ENCODE measurements around the gene WFDC12.
"Not testable (repeated sequence)": the region's sequence is repeated elsewhere in the genome, so short reads cannot be mapped to it uniquely, and the experiment has no call there.

WFDC12 gene, protein sequence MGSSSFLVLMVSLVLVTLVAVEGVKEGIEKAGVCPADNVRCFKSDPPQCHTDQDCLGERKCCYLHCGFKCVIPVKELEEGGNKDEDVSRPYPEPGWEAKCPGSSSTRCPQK

DNA sequence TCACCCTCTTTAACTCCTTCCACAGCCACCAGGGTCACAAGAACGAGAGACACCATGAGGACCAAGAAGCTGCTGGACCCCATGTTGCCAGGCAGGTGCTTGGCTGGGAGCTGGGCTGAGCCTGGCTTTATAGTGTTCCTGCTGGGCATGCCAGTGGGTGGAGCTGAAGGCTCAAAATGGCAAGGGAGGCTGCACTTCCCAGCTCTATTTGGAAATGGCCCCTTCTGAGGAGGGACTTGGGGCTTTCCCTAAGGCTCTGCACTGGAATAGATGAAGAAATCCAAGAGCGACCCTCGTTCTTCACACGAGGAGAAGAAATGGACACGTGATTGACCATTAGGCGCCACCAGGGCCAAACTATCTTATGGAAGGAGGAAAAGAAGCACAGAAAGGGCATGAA lies at the start of gene WFDC12:
TSS of gene WFDC12 (minus strand) at position 101 of the 400 bp plus-strand sequence. CDS start at position 83, 18 bp downstream.
- no peak for DNase-seq

DNA sequence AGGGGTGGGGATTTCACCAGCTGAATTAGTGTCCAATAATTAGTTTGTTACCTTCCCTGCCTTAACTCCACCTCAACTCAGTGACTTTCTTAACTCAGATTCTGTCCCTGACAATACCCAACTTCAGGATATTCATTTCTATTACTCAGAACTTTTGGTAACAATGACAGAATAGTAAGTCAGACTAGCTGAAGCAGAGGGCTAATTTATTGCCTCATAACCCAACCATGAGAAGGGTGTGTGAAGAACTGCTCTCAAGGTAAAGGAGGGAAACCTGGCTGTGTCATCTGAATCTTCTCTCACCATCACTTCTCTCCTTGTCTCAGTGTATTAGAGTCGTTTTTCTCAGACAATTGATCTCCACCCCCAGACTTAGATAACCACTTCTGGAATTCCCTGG lies 49.3 kb upstream of the WFDC12 start:
- DNase-seq: no peak

DNA sequence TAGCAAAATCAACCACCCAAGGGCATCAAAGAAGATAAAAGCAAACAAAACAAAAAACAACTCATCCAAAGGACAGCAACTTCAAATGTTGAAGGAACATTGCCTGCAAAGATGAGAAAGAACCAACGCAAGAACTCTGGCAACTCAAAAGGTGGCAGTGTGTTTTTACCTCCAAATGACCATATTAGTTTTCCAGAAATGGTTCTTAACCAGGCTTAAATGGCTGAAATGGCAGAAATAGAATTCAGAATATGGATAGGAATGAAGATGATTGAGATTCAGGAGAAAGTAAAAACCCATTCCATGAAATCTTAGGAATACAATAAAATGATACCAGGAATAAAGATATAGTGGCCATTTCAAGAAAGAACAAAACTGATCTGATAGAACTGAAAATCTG lies 40.6 kb upstream of the WFDC12 start:
- DNase-seq: no peak

DNA sequence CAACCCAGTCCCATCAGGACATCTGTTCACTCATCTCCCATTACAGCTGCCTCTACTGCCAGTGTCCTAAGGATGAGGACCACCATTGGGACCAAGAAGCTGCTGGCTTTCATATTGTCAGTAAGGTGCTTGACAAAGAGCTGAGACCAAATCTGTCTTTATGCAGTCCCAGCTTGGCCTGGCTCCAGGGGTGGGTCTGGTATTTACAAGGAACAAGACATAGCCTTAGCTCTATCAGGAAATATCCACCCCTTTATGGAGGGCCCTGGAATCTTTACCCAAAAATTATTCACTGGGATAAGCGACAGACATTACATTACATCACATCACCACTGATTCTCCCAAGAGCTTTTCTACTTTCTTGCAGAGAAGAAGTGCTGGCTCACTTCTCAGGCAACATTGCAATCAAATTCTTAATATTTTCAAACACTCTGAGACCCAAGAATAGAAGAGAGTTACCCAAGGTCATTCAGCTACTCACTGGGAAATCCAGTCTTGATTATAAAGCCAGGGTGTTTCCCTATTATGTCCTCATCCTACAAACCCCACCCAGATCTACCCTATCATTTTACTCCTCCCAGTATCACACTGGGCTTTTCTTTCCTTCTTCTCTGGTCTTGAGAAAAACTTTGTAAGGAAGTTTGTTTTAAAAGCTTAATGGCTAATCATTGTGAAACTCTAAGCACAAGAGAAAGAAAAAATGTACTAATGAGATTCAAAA lies 39.0 kb upstream of the WFDC12 start:
- DNase-seq: no peak

DNA sequence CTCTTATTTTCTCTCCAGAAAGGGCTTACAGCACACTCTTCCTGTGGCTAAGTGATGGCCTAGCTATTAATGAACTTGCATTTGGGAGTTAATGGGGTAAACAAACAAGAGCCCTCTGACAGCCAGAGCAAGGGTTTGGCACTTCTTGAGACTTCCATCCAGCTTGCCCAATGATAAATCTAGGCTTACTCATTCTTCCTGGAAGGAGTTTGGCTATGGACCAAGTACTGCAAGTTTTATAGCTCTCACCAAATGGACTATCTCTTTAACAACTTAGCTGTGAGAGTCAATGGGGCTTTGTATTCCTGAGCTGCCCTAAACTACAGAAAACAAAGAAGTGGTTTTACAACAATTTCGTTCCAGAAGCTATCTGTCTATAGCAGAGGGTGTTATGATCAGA lies 33.7 kb upstream of the WFDC12 start:
- no peak for DNase-seq

DNA sequence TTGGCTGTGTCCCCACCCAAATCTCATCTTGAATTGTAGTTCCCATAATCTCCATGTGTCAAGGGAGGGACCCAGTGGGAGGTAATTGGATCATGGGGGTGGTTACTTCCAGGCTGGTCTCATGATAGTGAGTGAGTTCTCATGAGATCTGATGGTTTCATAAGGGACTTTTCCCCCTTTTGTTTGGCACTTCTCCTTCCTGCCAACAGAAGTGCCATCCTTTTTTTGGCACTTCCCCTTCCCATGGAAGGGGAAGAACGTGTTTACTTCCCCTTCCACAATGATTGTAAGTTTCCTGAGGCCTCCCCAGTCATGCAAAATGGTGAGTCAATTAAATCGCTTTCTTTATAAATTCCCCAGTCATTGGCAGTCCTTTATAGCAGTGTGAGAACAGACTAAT lies 32.4 kb upstream of the WFDC12 start:
- no peak for DNase-seq

DNA sequence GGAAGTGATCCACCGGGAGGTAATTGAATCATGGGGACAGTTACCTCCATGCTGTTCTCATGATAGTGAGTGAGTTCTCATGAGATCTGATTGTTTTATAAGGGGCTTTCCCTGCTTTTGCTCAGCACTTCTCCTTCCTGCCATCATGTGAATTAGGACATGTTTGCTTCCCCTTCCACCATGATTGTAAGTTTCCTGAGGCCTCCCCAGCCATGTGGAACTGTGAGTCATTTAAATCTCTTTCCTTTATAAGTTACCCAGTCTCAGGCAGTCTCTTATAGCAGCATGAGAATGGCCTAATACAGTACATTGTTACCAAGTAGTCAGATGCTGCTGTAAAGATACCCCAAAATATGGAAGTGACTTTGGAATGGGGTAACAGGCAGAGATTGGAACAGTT lies 30.5 kb upstream of the WFDC12 start:
- not testable (repeated sequence) for DNase-seq

DNA sequence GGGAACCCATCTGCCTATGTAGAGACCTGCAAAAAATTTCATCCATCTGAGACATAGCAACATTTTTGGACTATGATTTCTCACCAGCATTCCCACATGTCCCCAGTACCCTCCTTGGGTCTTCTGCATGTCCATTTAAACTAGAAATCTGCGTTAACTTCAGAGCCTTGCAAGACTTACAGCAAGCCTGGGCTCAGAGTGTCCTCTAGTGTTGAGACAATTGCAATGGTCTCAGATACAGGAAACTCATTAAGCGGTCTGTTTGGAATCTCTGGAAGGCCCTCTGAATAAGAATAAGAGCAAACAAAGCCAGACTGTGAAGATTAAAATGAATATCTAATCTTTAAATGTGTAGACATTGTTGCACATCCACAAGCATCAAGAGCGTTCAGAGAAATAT lies 29.9 kb upstream of the WFDC12 start:
- no peak for DNase-seq

DNA sequence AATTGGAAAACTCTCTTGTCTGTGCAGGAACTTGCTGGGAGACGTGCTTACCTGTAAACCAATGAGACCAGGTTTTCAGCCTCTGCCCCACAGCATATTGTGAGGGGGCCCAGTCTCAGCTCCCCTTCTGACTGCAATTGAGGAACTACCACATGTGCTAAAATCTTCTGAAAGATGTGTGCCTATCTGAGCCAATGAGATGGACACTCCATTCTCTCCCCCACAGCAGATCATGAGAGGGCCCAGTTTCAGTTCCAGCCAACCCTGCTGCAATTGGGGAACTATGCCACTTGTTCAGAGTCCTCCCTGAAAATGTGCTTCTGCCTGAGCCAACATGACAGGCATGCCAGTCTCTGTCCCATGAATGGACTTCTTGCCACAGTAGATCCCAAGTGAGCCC lies 29.5 kb upstream of the WFDC12 start:
- no peak for DNase-seq

DNA sequence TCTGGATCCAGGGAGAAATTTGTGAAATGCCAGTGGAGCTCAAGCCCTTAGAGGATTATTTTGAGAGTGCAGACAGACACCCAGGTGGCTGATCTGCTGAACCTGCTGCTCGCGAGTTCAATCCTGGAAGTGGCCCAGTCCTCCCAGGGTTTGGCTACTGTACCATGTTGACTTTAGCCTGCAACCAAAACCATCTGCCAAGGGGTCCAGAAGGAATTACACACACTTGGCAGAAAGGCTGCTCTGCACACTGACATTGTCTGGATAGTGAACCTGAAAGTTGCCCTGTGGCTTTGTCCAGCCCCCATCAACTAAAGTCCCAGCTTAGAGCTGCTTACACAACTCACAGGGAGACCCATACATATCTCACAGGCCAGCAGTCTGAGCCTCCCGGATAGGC lies 28.9 kb upstream of the WFDC12 start:
- no peak for DNase-seq

DNA sequence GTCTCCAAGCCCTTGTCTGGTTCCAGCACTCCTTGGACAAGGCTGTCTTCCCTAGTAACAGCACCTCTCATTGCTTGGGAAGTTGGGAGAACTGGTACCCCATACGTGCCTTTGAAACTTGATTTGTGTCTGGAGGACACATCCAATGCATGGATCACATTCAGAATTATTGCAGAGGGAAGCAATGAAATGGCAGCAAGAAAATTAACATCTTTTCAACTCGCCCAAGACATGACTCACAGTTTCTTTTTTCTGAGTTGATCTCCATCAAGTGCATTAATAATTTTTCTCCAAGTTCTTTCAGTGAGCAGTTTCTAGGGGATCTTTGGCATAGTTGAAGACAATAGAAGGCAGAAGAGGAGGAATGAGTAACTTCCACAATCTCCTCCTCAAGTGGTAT lies 28.1 kb upstream of the WFDC12 start:
- no peak for DNase-seq

DNA sequence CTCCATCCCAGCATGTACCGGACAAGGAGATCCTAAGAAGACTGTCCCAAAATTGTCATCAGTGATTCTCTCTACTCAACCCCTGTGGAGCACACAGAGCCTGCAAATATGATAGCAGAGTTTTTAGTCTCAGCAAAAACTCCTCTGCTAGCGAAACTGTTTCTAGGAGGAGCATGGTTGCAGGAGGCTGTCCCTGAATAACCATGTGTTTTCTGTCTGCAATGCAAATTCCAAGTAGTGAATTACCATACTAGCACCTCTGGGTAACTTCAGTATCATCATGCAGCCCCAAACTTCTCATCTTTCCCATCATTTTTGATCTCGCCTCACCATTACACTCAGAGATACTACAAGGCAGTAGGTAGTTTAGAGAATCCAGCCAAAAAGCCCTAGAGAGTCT lies 24.8 kb upstream of the WFDC12 start:
- DNase-seq: no peak

DNA sequence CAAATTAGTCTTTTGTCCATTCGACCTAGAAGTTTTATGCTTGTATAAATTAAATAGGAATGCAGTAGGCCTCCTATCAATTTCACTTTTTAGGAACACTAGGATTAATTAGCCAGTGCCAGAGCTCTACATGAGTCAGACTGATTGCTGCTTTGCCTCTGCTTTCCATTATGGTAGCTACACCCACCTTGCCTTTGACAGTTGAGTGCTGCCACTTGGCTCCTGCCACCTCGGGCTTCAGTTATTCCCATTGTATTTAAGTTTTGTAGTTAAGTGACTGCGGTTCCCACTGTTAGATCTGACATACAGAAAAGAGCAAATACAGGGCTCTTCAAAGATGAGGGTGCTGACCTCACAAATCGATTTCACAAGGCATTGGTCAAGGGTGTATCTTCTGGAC lies 16.6 kb upstream of the WFDC12 start:
- DNase-seq: no peak

DNA sequence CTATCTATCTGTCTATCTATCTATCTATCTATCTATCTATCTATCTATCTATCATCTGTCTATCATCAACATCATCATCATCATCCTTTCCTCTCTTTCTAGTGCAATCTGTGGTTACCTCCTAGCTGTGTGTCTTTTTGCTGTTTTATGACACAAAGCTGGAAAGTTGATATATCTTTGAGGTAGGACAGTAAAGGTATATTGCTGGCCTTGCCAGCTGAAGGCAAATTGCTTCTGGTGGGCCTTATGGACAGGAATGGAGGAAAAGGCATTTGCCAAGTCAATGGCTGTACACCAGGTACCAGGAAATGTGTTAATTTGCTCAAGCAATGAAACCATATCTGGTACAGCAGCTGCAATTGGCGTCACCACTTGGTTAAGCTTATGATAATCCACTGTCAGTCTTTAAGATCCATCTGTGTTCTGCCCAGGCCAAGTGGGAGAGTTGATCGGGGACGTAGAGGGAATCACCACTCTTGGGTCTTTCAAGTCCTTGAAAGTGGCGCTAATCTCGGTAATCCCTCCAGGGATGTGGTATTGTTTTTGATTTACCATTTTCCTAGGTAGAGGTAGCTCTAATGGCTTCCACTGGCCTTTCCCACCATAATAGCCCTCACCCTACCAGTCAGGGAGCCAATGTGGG lies 15.6 kb upstream of the WFDC12 start:
- DNase-seq: not testable (repeated sequence)

DNA sequence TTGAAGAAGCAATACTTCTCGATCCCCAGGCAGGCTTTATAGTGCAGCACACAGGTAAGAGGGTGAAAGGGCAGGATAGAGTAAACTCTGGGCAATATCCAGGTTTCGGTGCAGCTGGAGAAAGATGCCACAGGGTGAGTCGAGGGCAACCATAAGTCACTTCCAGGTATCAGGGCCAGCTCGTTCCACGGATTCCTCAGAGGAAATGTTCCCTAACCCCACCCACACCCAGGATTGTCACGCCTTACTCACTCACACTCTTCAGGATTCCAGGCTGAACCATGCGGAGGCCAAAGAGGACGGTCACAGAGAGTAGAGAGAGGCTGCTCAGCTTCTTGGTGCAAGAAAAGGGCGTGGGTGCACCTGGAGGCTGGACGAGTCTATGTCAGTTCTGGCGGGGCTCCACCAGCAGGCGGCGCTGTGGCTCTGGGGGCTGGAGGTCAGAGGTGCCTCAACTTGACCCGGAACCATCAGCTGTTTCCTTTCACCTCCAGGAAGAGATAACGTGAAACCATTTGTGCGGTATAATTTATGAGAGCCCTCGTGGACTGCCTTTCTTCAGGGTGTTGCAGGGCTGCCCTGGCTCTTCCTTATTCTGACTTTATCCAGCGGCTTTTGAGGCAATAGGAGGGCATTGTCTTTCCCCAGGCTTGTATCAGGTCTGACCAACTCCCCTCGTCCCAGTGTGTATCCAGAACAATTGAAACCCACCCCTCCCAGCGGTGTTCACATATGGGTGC lies 14.5 kb upstream of the WFDC12 start:
- no peak for DNase-seq

DNA sequence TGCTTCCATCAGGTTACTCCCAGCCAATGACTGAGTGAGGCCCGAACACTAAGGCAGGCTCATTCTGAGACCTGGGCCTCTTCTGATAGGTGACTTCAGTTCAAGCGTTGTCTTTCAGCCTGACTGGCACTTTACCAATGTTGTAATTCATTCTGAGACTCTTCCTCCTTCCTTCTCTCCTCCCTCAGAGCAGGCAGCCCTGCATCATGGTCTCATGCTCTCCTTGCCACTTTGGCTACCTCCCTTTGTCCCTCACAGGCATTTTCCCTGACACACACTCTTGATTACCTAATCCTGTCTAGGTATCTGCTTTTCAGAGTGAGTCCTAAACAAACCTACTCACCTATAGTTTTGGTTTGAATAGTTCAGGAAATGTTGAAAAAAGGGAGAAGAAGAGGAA lies 12.6 kb upstream of the WFDC12 start:
- DNase-seq: no peak

DNA sequence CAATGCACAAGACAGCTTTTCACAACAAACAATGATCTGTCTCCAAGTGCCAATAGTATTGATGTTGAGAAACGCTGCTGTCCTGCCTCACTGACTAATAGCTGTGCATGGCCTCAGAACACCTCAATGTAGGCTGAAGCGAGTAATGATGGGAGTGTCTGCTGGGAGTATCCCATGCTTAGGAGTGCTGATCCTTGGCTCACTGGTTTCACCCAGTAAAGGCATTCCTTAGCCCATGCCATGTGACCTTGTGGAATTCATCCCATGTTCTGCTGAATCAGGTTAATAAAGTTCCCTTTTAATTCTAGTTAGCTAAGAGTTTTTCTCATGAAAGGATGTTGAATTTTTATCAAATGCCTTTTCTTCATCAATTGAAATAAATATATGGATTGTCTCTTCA lies 3.8 kb upstream of the WFDC12 start:
- no peak for DNase-seq

DNA sequence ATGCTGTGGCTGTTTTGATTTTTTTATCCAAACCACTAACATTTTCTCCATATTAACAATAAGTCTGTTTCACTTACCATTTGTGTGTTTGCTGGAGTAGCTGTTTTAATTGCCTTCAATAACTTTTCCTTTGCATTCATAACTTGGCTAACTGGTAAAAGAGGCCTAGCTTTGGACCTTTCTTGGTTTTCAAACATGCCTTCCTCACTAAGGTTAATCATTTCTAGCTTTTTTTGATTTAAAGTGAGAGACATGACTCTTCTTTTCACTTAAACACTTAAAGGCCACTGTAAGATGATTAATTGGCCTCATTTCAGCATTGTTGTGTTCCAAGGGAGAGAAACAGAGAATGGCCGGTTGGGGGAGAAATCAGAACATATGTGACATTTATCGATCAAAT lies 2.9 kb downstream of the WFDC12 start:
- no peak for DNase-seq

DNA sequence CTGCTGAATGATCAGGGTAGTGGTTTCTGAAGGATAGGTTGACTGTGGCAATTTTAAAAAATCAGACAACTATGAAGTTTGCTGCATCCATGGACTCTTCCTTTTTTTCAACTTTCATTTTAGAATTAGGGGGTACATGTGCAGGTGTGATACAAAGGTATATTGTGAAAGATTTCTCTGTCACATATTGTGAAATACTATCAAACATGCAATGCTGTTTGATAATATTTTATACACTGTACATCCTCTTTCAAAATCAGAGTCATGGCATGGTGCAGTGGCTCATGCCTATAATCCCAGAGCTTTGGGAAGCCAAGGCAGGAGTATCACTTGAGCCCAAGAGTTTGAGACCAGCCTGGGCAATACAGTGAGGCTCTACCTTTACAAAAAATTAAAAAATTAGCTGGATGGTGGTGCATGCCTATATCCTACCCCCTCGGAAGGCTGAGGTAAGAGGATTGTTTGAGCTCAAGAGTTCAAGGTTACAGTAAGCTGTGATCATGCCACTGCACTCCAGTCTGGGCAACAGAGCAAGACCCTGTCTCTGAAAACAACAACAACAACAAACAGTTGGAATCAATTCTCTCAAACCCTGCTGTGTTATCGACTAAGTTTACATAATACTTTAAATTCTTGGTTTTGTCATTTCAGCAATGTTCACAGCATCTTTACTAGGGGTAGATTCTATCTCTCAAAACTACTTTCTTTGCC lies 4.6 kb downstream of the WFDC12 start:
- DNase-seq: no peak

DNA sequence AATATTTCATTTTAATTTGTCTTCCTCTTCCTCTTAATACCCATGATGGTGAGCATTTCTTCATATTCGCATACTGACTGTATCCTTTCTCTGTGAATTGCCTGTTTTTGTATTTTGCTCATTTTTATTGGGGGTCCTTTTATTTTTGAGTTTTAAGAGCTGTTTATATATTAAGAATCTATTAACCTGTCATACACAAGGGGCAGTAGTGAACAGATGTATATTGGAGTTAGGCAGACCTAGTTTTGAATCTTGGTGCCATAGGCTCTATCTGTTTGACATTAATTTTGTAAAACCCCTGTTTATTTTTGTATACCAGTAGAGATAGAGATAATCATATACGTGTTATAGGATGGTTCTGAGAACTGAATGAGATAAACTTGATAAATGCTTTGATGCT lies 6.2 kb downstream of the WFDC12 start:
- no peak for DNase-seq

DNA sequence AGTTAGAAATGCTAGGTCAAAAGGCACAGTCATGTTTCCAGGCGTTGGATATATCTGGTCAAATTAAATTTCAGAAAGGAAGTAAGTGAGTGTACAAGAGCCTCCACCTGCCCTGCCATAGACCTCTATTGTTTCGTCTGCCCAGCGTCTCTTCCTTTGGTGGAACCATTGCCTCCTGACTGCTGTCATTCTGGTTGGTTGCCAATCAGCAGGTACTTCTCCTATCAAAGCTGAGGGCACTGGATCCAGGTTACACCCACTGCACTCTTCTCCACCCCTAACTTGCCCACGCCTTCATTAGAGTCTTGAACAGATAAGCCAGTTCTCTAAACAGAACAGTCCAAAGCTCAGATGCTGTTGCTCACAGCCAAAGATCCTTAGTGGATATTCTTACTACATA lies 6.7 kb downstream of the WFDC12 start:
- DNase-seq: no peak

DNA sequence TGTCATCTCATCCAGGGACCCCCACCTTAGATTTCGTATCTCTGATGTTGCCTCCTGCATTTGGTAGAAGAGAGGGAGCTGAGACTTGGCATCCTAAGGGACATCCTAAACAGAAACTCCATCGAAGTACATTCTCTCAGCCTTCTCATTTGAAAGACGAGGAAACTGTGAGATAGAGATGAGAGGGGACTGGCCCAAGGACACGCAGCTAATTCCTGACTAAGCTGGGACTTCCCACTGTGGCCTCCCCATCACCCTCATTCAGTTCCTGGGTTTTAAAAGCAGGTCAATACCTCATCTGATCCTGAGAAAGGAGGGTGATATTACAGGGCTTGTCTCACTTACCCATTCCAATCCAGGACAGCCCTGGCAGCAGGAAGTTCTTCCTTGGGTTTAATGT lies 8.4 kb downstream of the WFDC12 start:
- DNase-seq: no peak

DNA sequence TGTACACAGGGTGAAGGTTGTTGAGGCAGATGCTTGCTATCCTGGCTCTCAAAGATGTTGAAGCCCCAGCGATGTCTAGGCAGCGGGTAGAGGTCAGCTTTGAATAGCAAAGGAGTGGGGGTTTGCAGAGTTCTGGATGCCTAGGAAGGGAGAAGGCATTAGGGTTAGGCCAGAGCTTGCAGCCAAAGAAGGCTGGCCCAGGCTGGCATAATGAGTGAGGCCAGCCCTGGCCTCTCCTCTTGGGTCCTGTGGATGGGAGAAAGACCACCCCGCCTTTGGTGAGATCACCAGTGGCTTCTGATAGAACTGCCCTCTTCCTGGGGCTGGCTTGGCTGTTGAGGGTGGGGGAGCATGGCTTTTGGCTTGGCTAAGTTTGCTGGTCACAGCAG lies 8.9 kb downstream of the WFDC12 start:
- no peak for DNase-seq

All from DMS79 treated with DMSO at 0.1 percent for 48 hours (cell line).